Measurements from ENCODE around the gene TPP1. TPM values are rescaled to one million over a fixed set of nuclear protein-coding genes. Genes with fewer than 3 reads are reported as not detected.

TPP1 gene
- total RNA-seq, 1 donor from 2014 or later = 100 TPM

- intact Hi-C loops (cut with DNase I) = no loop called here
- ATAC-seq (no peak), DNase-seq (ENCODE audit: low spot score) (no peak)
Observed at GRCh38 chr11:6630632-6631291, 11.5 kb upstream of the TPP1 start.

- intact Hi-C loops (cut with DNase I) = no loop called here
- ATAC-seq (no peak), DNase-seq (ENCODE audit: low spot score) (no peak)
Observed at GRCh38 chr11:6629892-6630631, 10.8 kb upstream of the TPP1 start.

GRCh38 chr11:6629573-6629891 lies 10.3 kb upstream of the TPP1 start:
- no peak for ATAC-seq

GRCh38 chr11:6628526-6628925 lies 9.3 kb upstream of the TPP1 start:
- ATAC-seq (no peak), DNase-seq (ENCODE audit: low spot score) (no peak)
- intact Hi-C loops (cut with DNase I) = no loop called here

More at GRCh38 chr11:6629573-6629891, 10.3 kb upstream of the TPP1 start:
- intact Hi-C loops (cut with DNase I) = no loop called here
- DNase-seq (ENCODE audit: low spot score) = no peak

DNA sequence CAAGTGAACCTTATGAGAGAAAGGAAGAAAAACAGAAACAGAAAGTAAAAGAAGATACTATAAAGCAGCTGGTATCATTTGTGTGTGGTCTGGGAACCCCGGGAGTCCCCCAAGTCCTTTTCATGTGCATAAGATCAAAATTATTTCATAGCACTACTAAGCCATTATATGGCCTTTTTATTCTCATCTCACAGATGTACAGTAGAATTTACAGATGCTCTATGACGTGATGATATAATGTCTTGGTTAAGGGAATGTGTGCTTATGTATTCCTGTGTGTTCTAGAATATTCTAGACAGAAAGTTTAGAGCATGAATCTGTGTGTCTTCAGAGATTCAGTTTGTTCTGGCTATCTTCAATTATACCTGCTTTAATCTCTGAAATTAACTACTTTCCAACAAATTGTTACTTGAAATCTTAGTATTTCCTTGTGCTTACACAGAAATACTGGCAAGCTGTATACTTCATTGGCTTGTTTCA lies 8.6 kb upstream of the TPP1 start:
- ATAC-seq (no peak), DNase-seq (ENCODE audit: low spot score) (no peak)
- intact Hi-C loops (cut with DNase I) = no loop called here

GRCh38 chr11:6626971-6627761 lies 7.9 kb upstream of the TPP1 start:
- intact Hi-C loops (cut with DNase I) = no loop called here
- DNase-seq (ENCODE audit: low spot score) (no peak), ATAC-seq (no peak)

DNA sequence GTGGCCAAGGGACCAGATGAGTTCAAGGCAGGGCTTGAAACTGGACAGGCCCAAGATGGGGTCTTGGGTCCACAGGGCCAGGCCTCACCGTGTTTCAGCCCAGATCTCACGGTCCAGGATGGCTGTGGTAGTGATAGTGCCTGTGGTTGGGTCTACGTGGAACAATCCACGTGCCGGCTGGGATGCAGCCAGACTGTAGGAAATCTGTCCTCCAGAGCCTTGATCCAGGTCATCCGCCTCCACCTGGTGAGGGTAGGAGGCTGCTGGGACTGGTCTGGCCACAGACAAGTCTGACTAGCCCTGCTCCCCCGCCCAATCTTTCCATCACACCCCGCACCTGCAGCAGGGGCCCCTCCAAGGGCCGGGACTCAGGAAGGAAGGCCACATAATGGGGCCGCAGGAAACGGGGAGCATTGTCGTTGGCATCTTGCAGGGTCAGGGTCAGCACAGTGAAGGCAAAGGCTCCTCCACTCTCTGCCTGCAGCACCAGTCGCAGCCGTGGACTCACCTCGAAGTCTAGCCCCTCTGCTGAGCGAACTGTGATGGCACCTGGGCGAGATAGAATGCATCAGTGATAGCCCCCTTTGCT lies 6.7 kb upstream of the TPP1 start:
- ATAC-seq (no peak), DNase-seq (ENCODE audit: low spot score) (no peak)
- intact Hi-C loops (cut with DNase I) = no loop called here

DNA sequence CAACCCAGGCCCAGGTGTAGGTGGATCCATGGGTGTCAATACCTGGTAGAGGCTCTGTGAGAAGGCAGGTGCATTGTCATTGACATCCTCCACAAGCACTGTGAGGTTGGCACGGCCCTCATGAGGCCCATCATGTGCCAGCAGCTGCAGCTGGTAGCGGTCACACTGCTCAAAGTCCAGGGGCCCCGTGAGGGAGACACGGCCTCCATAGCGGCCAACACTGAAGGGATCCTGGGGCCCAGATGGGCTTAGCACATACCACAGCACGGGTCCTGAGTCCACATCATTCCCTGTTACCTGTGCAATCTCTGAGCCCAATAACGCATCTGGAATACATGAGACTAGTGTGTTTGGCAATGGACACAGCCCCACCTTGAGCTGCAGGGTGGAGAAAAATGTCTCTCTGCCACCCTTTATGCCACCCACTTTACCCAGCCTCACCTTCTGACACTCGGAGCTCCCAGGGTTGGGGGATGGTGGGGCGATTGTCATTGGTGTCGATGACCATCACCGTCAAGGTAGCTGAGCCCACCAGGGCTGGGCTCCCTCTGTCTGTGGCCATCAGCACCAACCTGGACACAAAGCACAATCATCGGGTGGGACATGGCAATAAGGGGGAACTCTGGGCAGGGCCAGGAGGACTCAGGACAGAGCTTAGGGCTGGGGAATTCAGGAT lies 6.1 kb upstream of the TPP1 start:
- ATAC-seq (no peak), DNase-seq (ENCODE audit: low spot score) (no peak)
- intact Hi-C loops (cut with DNase I) = no loop called here

- DNase-seq (ENCODE audit: low spot score) (peak; percentile 55), ATAC-seq (no peak)
- intact Hi-C loops (cut with DNase I) = no loop called here
Observed at GRCh38 chr11:6623391-6624363, 4.5 kb upstream of the TPP1 start.

- ATAC-seq (no peak), DNase-seq (ENCODE audit: low spot score) (peak; percentile 55)
- intact Hi-C loops (cut with DNase I) = no loop called here
Observed at GRCh38 chr11:6622261-6623171, 3.3 kb upstream of the TPP1 start.

DNA sequence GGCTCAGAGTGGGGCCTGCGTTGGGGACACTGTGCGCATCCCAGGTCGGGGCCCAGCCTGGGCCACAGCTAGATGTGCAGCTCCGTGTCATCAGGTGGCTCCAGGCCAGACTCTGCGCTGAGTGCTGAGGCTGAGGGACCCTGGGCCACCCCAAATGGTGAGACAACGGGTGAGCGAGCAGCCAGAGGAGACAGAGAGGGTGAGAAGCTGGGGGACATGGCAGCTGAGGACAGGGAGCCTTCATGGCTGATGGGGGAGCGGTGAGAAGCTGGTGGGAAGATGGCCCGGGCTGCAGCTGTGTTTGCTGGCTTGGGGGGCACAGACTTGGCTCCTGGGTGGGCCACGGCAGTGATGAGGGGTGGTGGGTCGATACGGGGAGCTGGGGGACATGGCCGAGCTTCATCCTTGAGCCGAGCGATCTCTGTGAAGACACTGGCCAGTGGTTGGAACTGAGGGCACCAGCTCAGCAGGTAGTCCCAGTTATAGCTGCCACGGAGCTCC lies 2.5 kb upstream of the TPP1 start:
- DNase-seq (ENCODE audit: low spot score) (peak; percentile 59), ATAC-seq (no peak)
- intact Hi-C loops (cut with DNase I) = no loop called here

DNA sequence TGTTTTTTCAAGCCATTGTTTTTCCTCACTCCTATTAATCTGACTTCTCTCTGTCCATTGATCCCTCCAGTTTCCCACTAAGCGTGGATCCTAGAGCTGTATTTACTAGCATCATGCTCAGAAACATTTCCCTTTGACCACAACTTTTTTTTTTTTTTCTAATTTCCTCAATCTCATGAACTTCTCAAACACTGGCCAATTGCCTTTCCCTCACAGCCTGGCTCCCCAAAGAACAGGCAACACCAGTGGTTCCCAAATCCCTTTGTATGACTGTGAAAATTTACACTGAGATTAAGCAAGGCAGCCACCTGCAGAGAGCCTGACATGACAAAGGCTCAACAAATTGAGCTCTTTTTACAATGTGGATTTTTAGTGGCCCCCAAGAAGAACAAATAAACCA lies 1.4 kb upstream of the TPP1 start:
- ATAC-seq = no peak
- DNase-seq (ENCODE audit: low spot score) = no peak
- intact Hi-C loops (cut with DNase I) = no loop called here

- ATAC-seq = peak; percentile 31
- DNase-seq (ENCODE audit: low spot score) = no peak
- intact Hi-C loops (cut with DNase I) = loop anchor here (5.0 kb wide), 1 partner anchor 64 kb away; the partner anchor contains the start of gene MRPL17
Observed at GRCh38 chr11:6618117-6619003, 862 bp downstream of the TPP1 start.

- no peak for ATAC-seq
- DNase-seq (ENCODE audit: low spot score) = no peak
- intact Hi-C loops (cut with DNase I) = loop anchor here (5.0 kb wide), 1 partner anchor 65 kb away; the partner anchor contains the start of gene MRPL17
Observed at GRCh38 chr11:6617315-6617781, 1.9 kb downstream of the TPP1 start.

GRCh38 chr11:6616596-6617250 lies 2.5 kb downstream of the TPP1 start:
- DNase-seq (ENCODE audit: low spot score) = no peak
- no peak for ATAC-seq
- intact Hi-C loops (cut with DNase I) = loop anchor here (5.0 kb wide), 1 partner anchor 66 kb away; the partner anchor contains the start of gene MRPL17
